GM21381 (cell line): Measurements from ENCODE around the gene DEFB124.
"Not testable (repeated sequence)": the region's sequence is repeated elsewhere in the genome, so short reads cannot be mapped to it uniquely, and the experiment has no call there.

Source experiments
- ATAC-seq: cut with Tn5 transposase; IDR thresholded peaks from one replicate; pipeline ENCODE4 v1.9.1; 2021; ENCODE audit warnings: mild to moderate bottlenecking, moderate library complexity; ENCODE audit not compliant: unreplicated experiment

Gene DEFB124

GRCh38 chr20:31426891-31427551 is 47.9 kb downstream of the DEFB124 start:
- not testable (repeated sequence) for ATAC-seq

DNA sequence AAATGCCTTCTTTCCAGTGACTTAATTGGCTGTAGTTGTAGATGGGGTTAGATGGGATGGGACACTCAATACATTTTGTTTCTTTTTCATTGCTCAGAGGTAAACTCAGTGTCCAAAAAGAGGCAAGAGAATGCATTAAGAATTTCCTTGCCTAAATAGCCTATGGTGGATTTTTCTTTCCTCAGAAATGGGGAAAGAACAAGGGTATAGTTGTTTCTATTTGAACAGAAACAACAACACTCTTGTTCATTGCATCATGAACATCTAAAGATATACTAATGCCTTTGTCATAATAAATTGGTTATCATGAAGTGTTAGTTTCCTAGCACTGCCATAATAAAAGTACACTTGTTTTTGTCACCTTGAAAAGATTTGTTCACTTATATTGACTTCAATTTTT is 49.1 kb downstream of the DEFB124 start:
- ATAC-seq: no peak

DNA sequence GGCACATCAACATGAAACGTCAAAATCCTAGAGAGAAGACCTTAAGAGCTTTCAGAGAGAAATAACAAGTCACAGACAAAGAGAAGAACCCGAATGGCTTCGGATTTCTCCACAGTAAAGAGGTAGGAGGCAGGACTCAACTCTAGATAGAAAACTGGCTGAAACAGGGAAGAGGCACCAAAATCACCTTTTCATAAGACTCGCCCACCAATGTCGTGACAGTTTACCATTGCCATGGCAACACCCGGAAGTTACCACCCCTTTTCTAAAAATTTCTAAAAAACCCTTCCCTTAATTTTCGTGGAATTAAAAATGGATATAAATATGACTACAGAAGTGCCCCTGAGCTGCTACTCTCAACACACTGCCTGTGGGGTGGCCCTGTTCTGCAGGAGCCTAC is 56.6 kb downstream of the DEFB124 start:
- no peak for ATAC-seq

DNA sequence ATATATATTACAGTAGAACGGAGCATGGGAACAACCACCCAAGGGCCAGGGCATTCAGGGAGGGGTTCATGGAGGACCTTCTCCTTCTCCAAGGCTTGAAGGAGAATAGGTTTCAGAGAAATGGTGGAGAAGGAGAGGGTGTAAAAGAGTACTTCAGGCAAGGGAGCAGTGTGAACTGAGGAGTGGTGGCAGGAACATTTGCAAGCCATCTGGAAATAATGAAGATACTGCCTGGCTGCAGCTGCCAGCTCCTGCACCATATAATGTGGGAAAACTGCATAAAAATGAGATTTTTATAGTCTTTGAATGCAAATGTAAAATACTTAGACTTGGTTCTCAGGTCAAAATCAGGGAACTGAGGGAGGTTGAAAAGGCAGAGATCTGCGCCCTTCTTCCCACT is 59.3 kb downstream of the DEFB124 start:
- no peak for ATAC-seq
